Kidney (tissue), 14 donors: ENCODE results near the gene ALG5. TPM values are rescaled to one million over a fixed set of nuclear protein-coding genes. Genes with fewer than 3 reads are reported as not detected.

ENCODE experiments used
- DNase-seq, 5 donors: peaks; one replicate each; pipeline ENCODE4 v3.0.0-alpha.2; 2013 to 2020
- FAIRE-seq: peaks from 2 replicates; lab custom pipeline; 2012; peaks lifted over from hg19 to GRCh38; lab: Jason Lieb, UNC
- H3K27ac ChIP-seq, 2 donors: one replicate each; pipeline ENCODE4 v1.7.0; 2013; ENCODE audit warnings: low read depth in 2 of 2, low read length in 2 of 2, inconsistent platforms in 1 of 2
- H3K27me3 ChIP-seq: one replicate; pipeline ENCODE4 v1.7.1; 2013; ENCODE audit warnings: low read length, inconsistent platforms; ENCODE audit not compliant: control insufficient read depth, insufficient read depth
- H3K36me3 ChIP-seq, 3 donors: one replicate each; pipeline versions ENCODE4 v1.7.0 to v1.7.1; 2013; ENCODE audit warnings: low read length in 3 of 3, control low read depth in 1 of 3, inconsistent platforms in 1 of 3; ENCODE audit not compliant: insufficient read depth in 3 of 3, control insufficient read depth in 2 of 3
- H3K4me1 ChIP-seq, 3 donors: one replicate each; pipeline versions ENCODE4 v1.7.0 to v1.7.1; 2013; ENCODE audit warnings: low read length in 3 of 3, inconsistent platforms in 1 of 3, low read depth in 1 of 3; ENCODE audit not compliant: control insufficient read depth in 2 of 3, insufficient read depth in 2 of 3
- H3K4me3 ChIP-seq, 3 donors: one replicate each; pipeline versions ENCODE4 v1.7.0 to v1.8.1; 2013; ENCODE audit warnings: low read length in 3 of 3, control low read depth in 1 of 3, inconsistent platforms in 1 of 3
- H3K9ac ChIP-seq, 3 donors: one replicate each; pipeline versions ENCODE4 v1.7.0 to v1.7.1; 2013; ENCODE audit warnings: low read length in 3 of 3, control low read depth in 1 of 3, inconsistent platforms in 1 of 3
- H3K9me3 ChIP-seq, 3 donors: one replicate each; pipeline versions ENCODE4 v1.7.0 to v1.7.1; 2013; ENCODE audit warnings: low read length in 3 of 3, control low read depth in 1 of 3, inconsistent platforms in 1 of 3; ENCODE audit not compliant: control insufficient read depth in 2 of 3, insufficient read depth in 1 of 3
- intact Hi-C: fragments of 100-400 bp; cut with DNase I; formaldehyde crosslinking; loops from one replicate; pipeline ENCODE4 v1.11.1; 2022
- polyA plus RNA-seq: library from polyadenylated mRNA; stranded (reverse); fragments of 350-450 nt; fragmentation: Illumina TruSeq; extraction: RNeasy Lipid Tissue Mini Kit (QIAGEN cat#74804); gene quantifications from one replicate; pipeline ENCODE4 v1.2.3, GENCODE V29; 2014; ENCODE audit warnings: low read depth, low replicate concordance; ENCODE audit not compliant: insufficient read depth
- total RNA-seq: library from RNA; stranded (reverse); fragmentation: NEBNext Ultra II Directional; extraction: Animal tissue kit (Norgen Biotek cat#: 25700); gene quantifications from one replicate; pipeline ENCODE4 v1.2.1, GENCODE V29; 2021
- TF ChIP-seq, protein P1 (sequence below): IDR thresholded peaks from 3 replicates; pipeline ENCODE4 v1.5.1; 2012; ENCODE audit warnings: mild to moderate bottlenecking, moderate library complexity, borderline replicate concordance; ENCODE audit not compliant: insufficient read depth; ENCODE audit errors: extremely low read depth
- donor health status: control.
- donor health status: control.
- donor health status: control.
- donor health status: control.
- donor health status: control.
- donor health status: DM: yes; HTN: yes; CAD: no.
- donor health status: Normal renal cell carcinoma (clear cell type).

The ALG5 gene
- total and polyA plus RNA-seq, 2 donors from 2014 or later = 42.6 to 54.5 TPM

DNA sequence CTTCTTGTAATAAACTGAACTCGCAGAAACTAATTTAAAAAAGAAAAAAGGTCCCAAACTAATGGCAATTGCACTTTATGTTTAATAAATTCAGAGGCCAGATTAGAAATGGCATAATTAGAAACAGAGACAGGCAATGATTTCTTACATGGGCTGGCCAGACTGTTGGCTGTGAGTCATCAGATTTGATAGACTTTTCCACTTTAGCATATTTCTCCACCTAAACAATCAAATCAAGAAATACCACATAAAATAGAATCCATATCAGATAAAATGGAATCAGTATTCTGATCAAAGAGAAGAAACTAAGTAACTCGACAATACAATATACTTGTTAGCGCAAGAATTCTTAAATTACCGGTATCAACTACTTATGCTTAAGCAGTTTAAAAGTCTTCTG lies 30.5 kb upstream of the ALG5 start:
- H3K4me3 ChIP-seq = no peak overlapping the region
- H3K27me3 ChIP-seq = no peaks in the 10 kb centered on the region
- peaks cover 13 to 48% (median 35%) of the 10 kb centered on the region in 3 donors for H3K36me3 ChIP-seq
- TF ChIP-seq, protein P1, sequence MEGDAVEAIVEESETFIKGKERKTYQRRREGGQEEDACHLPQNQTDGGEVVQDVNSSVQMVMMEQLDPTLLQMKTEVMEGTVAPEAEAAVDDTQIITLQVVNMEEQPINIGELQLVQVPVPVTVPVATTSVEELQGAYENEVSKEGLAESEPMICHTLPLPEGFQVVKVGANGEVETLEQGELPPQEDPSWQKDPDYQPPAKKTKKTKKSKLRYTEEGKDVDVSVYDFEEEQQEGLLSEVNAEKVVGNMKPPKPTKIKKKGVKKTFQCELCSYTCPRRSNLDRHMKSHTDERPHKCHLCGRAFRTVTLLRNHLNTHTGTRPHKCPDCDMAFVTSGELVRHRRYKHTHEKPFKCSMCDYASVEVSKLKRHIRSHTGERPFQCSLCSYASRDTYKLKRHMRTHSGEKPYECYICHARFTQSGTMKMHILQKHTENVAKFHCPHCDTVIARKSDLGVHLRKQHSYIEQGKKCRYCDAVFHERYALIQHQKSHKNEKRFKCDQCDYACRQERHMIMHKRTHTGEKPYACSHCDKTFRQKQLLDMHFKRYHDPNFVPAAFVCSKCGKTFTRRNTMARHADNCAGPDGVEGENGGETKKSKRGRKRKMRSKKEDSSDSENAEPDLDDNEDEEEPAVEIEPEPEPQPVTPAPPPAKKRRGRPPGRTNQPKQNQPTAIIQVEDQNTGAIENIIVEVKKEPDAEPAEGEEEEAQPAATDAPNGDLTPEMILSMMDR = no peak
- no peaks in the 10 kb centered on the region for H3K9me3 ChIP-seq
- intact Hi-C loops = no loop called here
- FAIRE-seq (no peak), DNase-seq (no peak)
- no peak overlapping the region for H3K9ac ChIP-seq
- H3K4me1 ChIP-seq = no peaks in the 10 kb centered on the region
- no peak overlapping the region for H3K27ac ChIP-seq

DNA sequence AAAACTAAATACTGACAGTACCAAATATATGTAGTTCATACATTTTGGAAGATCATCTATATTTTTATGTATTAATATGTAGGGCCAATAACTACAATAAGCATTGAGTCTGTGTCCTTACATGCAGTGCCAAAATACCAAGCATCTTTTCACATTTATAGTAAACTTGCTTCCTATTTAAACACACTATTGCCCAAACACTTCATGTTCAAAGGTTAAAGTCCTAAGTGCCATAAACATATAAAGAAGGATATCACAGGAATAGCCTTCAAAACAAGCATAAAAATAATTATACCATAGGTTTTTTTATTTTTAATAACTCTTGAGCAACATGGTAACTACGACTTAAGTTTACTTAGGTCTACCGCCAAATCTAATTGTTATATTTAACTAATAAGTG lies 28.5 kb upstream of the ALG5 start:
- no peak for DNase-seq
- no peaks in the 10 kb centered on the region for H3K27me3 ChIP-seq
- H3K9me3 ChIP-seq = no peaks in the 10 kb centered on the region
- intact Hi-C loops = no loop called here
- H3K27ac ChIP-seq = no peak overlapping the region
- TF ChIP-seq, protein P1 = no peak
- H3K9ac ChIP-seq = no peak overlapping the region
- H3K4me3 ChIP-seq = no peak overlapping the region
- FAIRE-seq = no peak
- no peaks in the 10 kb centered on the region for H3K4me1 ChIP-seq
- peaks cover 16 to 61% (median 38%) of the 10 kb centered on the region in 3 donors for H3K36me3 ChIP-seq

GRCh38 chr13:37026771-37027170 lies 27.6 kb upstream of the ALG5 start:
- H3K4me3 ChIP-seq = no peak overlapping the region
- TF ChIP-seq, protein P1 = no peak
- FAIRE-seq (peak; percentile 59), DNase-seq (no peak)
- H3K9ac ChIP-seq = no peak overlapping the region
- H3K36me3 ChIP-seq = peaks cover 16 to 61% (median 37%) of the 10 kb centered on the region in 3 donors
- no peaks in the 10 kb centered on the region for H3K4me1 ChIP-seq
- intact Hi-C loops = no loop called here
- H3K27me3 ChIP-seq = no peaks in the 10 kb centered on the region
- H3K9me3 ChIP-seq = no peaks in the 10 kb centered on the region
- H3K27ac ChIP-seq = no peak overlapping the region

- TF ChIP-seq, protein P1 = no peak
- Histone ChIP-seq H3K27me3 (no peaks in the 10 kb centered on the region), H3K4me1 (no peaks in the 10 kb centered on the region), H3K36me3 (peaks cover 15 to 63% (median 39%) of the 10 kb centered on the region in 3 donors), H3K4me3 (no peak overlapping the region), H3K9ac (no peak overlapping the region), H3K27ac (no peak overlapping the region), H3K9me3 (no peaks in the 10 kb centered on the region)
- FAIRE-seq (no peak), DNase-seq (no peak)
- intact Hi-C loops = no loop called here
Observed at GRCh38 chr13:37023871-37024270, 24.7 kb upstream of the ALG5 start.
